MG63 (cell line): ENCODE measurements around the gene CHD2. TPM values are rescaled to one million over a fixed set of nuclear protein-coding genes. Genes with fewer than 3 reads are reported as not detected.

Experiments used
- DNase-seq: peaks from one replicate; pipeline ENCODE4 v3.0.0-alpha.2; 2020
- H3K27me3 ChIP-seq: fragments of 250-450 bp; sonication (Bioruptor Pico); 2 replicates; pipeline ENCODE4 v1.5.1; 2020; ENCODE audit warnings: mild to moderate bottlenecking, moderate library complexity
- H3K36me3 ChIP-seq: fragments of 250-450 bp; sonication (Bioruptor Pico); 2 replicates; pipeline ENCODE4 v1.5.1; 2020; ENCODE audit warnings: mild to moderate bottlenecking, moderate library complexity
- H3K4me3 ChIP-seq: fragments of 250-450 bp; sonication (Bioruptor Pico); 2 replicates; pipeline ENCODE4 v1.5.1; 2020; ENCODE audit warnings: mild to moderate bottlenecking, moderate library complexity
- H3K9me3 ChIP-seq: fragments of 250-450 bp; sonication (Bioruptor Pico); 2 replicates; pipeline ENCODE4 v1.5.1; 2020; ENCODE audit warnings: mild to moderate bottlenecking, moderate library complexity
- total RNA-seq: library from RNA; depleted of rRNA; stranded (reverse); fragments of >200 nt; shearing (Covaris generic); gene quantifications from 2 replicates; pipeline ENCODE4 v1.2.3, GENCODE V29; 2014; ENCODE audit warnings: low replicate concordance

Gene CHD2
- total RNA-seq, 1 experiment from 2014 or later = 23.1 TPM

GRCh38 chr15:92883163-92883875 lies 16.8 kb upstream of the CHD2 start:
- DNase-seq = peak; percentile 13
- H3K4me3 ChIP-seq = peak overlapping the region; percentile 83
- H3K27me3 ChIP-seq = no peaks in the 10 kb centered on the region
- H3K36me3 ChIP-seq = peaks cover 50% of the 10 kb centered on the region
- no peaks in the 10 kb centered on the region for H3K9me3 ChIP-seq

- Histone ChIP-seq H3K27me3 (no peaks in the 10 kb centered on the region), H3K4me3 (peak overlapping the region; percentile 83), H3K36me3 (peaks cover 56% of the 10 kb centered on the region), H3K9me3 (no peaks in the 10 kb centered on the region)
- DNase-seq = no peak
Observed at GRCh38 chr15:92883876-92884435, 16.2 kb upstream of the CHD2 start.

GRCh38 chr15:92884436-92885223 lies 15.5 kb upstream of the CHD2 start:
- Histone ChIP-seq H3K27me3 (no peaks in the 10 kb centered on the region), H3K4me3 (peak overlapping the region; percentile 83), H3K9me3 (no peaks in the 10 kb centered on the region), H3K36me3 (peaks cover 61% of the 10 kb centered on the region)
- DNase-seq = no peak

DNA sequence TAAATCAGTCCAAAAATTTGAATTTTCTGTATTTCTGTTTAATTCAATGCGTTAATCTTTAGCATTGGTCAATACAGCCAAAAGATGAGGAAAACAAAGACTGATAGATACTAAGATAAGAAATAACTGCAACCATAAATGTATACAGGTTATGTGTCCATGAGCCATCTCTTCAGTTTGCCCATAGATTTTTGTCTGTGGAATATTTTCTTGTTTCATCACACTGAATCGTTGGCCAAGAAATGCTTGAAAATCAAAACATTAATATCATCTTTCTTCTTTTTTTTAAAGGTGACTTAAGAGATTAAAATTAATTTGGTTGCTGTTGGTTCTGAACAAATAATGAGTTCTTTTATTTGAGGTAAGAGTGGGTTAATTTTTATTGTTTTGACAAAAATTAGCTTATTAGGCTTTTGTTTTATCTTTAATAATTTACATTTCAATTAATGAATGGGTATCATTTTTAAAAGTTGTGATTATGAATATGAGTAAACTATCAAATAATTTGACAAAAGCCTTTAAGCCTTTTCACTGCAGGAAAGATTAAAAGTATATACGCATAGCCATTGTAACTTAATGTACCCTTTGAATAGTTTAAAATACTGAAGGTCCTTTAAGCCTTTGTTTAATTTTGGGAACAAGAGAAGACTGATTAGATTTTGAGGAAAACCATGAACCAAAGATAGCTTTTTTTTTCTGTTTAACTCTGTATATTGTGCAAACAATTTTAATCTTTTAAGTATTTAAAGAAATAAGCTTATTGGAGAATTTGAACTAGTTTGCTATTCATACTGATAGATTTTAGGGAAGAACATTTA lies 14.7 kb upstream of the CHD2 start:
- Histone ChIP-seq H3K4me3 (peak overlapping the region; percentile 83), H3K27me3 (no peaks in the 10 kb centered on the region), H3K36me3 (peaks cover 68% of the 10 kb centered on the region), H3K9me3 (no peaks in the 10 kb centered on the region)
- DNase-seq = no peak

GRCh38 chr15:92886042-92886537 lies 14.0 kb upstream of the CHD2 start:
- Histone ChIP-seq H3K4me3 (peak overlapping the region; percentile 83), H3K9me3 (no peaks in the 10 kb centered on the region), H3K36me3 (peaks cover 74% of the 10 kb centered on the region), H3K27me3 (no peaks in the 10 kb centered on the region)
- DNase-seq = no peak

- Histone ChIP-seq H3K4me3 (no peak overlapping the region), H3K9me3 (no peaks in the 10 kb centered on the region), H3K36me3 (peaks cover 82% of the 10 kb centered on the region), H3K27me3 (no peaks in the 10 kb centered on the region)
- no peak for DNase-seq
Observed at GRCh38 chr15:92886815-92887214, 13.3 kb upstream of the CHD2 start.

GRCh38 chr15:92887869-92888268 lies 12.3 kb upstream of the CHD2 start:
- Histone ChIP-seq H3K27me3 (no peaks in the 10 kb centered on the region), H3K4me3 (no peak overlapping the region), H3K9me3 (no peaks in the 10 kb centered on the region), H3K36me3 (peaks cover 92% of the 10 kb centered on the region)
- no peak for DNase-seq

DNA sequence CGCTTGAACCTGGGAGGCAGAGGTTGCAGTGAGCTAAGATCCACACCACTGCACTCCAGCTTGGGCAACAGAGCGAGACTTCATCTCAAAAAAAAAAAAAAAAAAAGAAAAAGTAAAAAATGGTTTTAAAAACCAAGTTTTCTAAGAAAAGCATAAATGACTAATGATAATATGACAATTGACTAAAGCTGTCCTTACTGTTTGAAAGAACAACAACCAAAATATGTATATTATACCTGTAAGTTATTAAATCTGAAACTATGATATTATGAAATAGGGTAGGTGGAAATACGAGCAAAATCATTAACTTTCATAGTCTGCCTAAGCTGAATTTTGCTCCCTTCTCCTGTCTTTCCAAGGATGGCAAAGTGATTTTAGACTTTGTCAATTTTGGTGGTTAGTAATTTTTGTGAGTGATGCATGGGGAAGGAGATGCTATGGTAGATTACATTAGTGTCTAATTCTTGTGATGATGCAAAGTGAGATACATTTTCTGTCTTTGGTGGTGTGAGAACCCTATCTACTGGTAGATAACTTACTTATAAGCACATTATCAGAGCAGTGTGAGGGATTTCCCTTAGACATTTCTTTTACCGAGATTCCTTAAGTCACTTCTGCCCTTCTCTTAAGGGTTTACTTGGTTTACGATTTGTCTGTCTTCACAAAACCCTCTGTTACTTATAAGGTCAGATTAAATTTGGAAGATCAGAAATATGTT lies 10.6 kb upstream of the CHD2 start:
- no peak for DNase-seq
- Histone ChIP-seq H3K36me3 (peaks cover 97% of the 10 kb centered on the region), H3K27me3 (no peaks in the 10 kb centered on the region), H3K9me3 (no peaks in the 10 kb centered on the region), H3K4me3 (no peak overlapping the region)

GRCh38 chr15:92891533-92892200 lies 8.5 kb upstream of the CHD2 start:
- H3K4me3 ChIP-seq = no peak overlapping the region
- peaks cover 97% of the 10 kb centered on the region for H3K36me3 ChIP-seq
- no peaks in the 10 kb centered on the region for H3K9me3 ChIP-seq
- DNase-seq = no peak
- no peaks in the 10 kb centered on the region for H3K27me3 ChIP-seq

GRCh38 chr15:92892201-92892555 lies 7.9 kb upstream of the CHD2 start:
- H3K9me3 ChIP-seq = no peaks in the 10 kb centered on the region
- no peak for DNase-seq
- no peaks in the 10 kb centered on the region for H3K27me3 ChIP-seq
- peaks cover 96% of the 10 kb centered on the region for H3K36me3 ChIP-seq
- no peak overlapping the region for H3K4me3 ChIP-seq

GRCh38 chr15:92893200-92893599 lies 6.9 kb upstream of the CHD2 start:
- Histone ChIP-seq H3K27me3 (no peaks in the 10 kb centered on the region), H3K9me3 (no peaks in the 10 kb centered on the region), H3K36me3 (peaks cover 96% of the 10 kb centered on the region), H3K4me3 (no peak overlapping the region)
- DNase-seq = no peak

GRCh38 chr15:92896561-92896960 lies 3.6 kb upstream of the CHD2 start:
- peaks cover 86% of the 10 kb centered on the region for H3K36me3 ChIP-seq
- no peaks in the 10 kb centered on the region for H3K27me3 ChIP-seq
- no peak for DNase-seq
- H3K4me3 ChIP-seq = no peak overlapping the region
- no peaks in the 10 kb centered on the region for H3K9me3 ChIP-seq

- Histone ChIP-seq H3K27me3 (no peaks in the 10 kb centered on the region), H3K9me3 (no peaks in the 10 kb centered on the region), H3K36me3 (peaks cover 86% of the 10 kb centered on the region), H3K4me3 (no peak overlapping the region)
- no peak for DNase-seq
Observed at GRCh38 chr15:92897620-92898019, 2.5 kb upstream of the CHD2 start.

- Histone ChIP-seq H3K36me3 (peaks cover 85% of the 10 kb centered on the region), H3K27me3 (no peaks in the 10 kb centered on the region), H3K4me3 (no peak overlapping the region; the same call in 1 of the 2 replicates), H3K9me3 (no peaks in the 10 kb centered on the region)
- no peak for DNase-seq
Observed at GRCh38 chr15:92898988-92899582, 1.0 kb upstream of the CHD2 start.

DNA sequence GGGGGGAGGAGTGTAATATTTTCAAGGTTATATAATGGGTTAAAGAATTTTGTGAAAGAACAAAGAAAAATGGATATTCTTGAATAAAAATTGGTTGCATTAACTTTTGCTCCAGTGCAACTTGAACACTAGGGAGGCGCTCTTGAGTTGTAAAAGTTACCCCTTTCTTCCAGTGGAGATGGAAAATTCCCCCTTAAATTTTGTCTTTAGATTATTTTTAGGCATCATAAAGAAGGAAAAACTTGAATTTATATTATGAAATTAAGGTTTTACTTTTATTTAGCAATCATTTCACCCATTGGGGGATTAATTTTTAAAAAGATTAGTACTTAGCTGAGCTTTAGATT lies 550 bp upstream of the CHD2 start:
- Histone ChIP-seq H3K9me3 (no peaks in the 10 kb centered on the region), H3K36me3 (peaks cover 81% of the 10 kb centered on the region), H3K27me3 (no peaks in the 10 kb centered on the region), H3K4me3 (peak overlapping the region; percentile 68)
- DNase-seq = no peak

DNA sequence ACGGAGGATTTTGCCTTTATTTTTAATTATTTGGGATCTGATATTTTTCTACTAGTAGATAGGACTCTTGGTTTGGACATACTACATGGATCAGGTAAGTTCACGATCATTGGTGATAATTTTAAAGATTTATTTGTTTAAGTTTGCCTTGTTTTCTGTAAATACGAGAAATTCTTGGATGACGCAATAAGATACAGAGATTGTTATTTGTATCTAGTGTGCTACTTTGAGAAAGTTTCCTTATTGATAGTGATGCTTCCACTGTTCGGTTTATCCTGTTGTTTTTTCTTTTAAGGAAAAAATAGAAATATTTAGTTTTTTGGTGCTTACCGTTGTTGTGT lies 577 bp downstream of the CHD2 start:
- no peaks in the 10 kb centered on the region for H3K9me3 ChIP-seq
- H3K4me3 ChIP-seq = peak overlapping the region; percentile 68
- H3K27me3 ChIP-seq = no peaks in the 10 kb centered on the region
- H3K36me3 ChIP-seq = peaks cover 78% of the 10 kb centered on the region
- DNase-seq = no peak
